SK-N-SH (cell line): ENCODE results near the gene ACAD11. TPM values are rescaled to one million over a fixed set of nuclear protein-coding genes. Genes with fewer than 3 reads are reported as not detected.

Experiments used
- CTCF ChIA-PET: fragments of 300-600, 350-600 bp; formaldehyde crosslinking; extraction: SDS; loops from one replicate; lab custom pipeline; 2021; lab: Yijun Ruan, JAX
- POLR2A ChIA-PET: fragments of 350-600 bp; sonication (Branson Sonifier 250); formaldehyde crosslinking; extraction: SDS; loops from one replicate; lab custom pipeline; 2020; ENCODE audit warnings: antibody characterized with exemption, inconsistent platforms; lab: Yijun Ruan, JAX
- DNase-seq: peaks from one replicate; pipeline ENCODE4 v3.0.0; 2012
- H2AFZ ChIP-seq: fragments of 200-600 bp; sonication (generic); 2 replicates; pipeline ENCODE4 v1.8.1; 2016; ENCODE audit warnings: antibody characterized with exemption, mild to moderate bottlenecking, low read depth
- H3F3A ChIP-seq: fragments of 200-600 bp; sonication (generic); replicated peaks from 2 replicates; pipeline ENCODE3; 2016; ENCODE audit warnings: antibody characterized with exemption, mild to moderate bottlenecking; ENCODE audit not compliant: insufficient read depth
- H3K27ac ChIP-seq, 2 experiments: fragments of 200-500 bp in 1 of 2; fragments of 200-600 bp in 1 of 2; sonication (Bioruptor generic) in 1 of 2; sonication (generic), shearing (Covaris generic) in 1 of 2; 2 replicates each; pipeline versions ENCODE4 v1.5.1 to v1.6.1; 2014 to 2016; ENCODE audit warnings: low read depth in 2 of 2, inconsistent platforms in 1 of 2, low read length in 1 of 2, mild to moderate bottlenecking in 1 of 2, mixed read lengths in 1 of 2
- H3K27me3 ChIP-seq: fragments of 200-600 bp; sonication (generic), shearing (Covaris generic); 2 replicates; pipeline ENCODE4 v1.6.1; 2016; ENCODE audit warnings: mixed run types; ENCODE audit not compliant: insufficient read depth
- H3K36me3 ChIP-seq, 2 experiments: fragments of 200-500 bp in 1 of 2; fragments of 200-600 bp in 1 of 2; sonication (Bioruptor generic) in 1 of 2; sonication (generic) in 1 of 2; replicated peaks in 1 of 2; 2 replicates each; pipeline versions ENCODE3 to v1.5.1; 2014 to 2016; ENCODE audit warnings: low read length in 1 of 2, mild to moderate bottlenecking in 1 of 2; ENCODE audit not compliant: insufficient read depth in 2 of 2, control insufficient read depth in 1 of 2
- H3K4me1 ChIP-seq, 2 experiments: fragments of 200-500 bp in 1 of 2; fragments of 200-600 bp in 1 of 2; sonication (Bioruptor generic) in 1 of 2; sonication (generic), shearing (Covaris generic) in 1 of 2; 2 replicates each; pipeline versions ENCODE4 v1.5.1 to v1.6.1; 2014 to 2016; ENCODE audit warnings: low read depth in 1 of 2, low read length in 1 of 2, mixed run types in 1 of 2; ENCODE audit not compliant: insufficient read depth in 2 of 2, control insufficient read depth in 1 of 2
- H3K4me2 ChIP-seq: fragments of 200-600 bp; sonication (generic), shearing (Covaris generic); 2 replicates; pipeline ENCODE4 v1.6.1; 2017; ENCODE audit warnings: mixed run types
- H3K4me3 ChIP-seq, 2 experiments: fragments of 200-500 bp in 1 of 2; fragments of 200-600 bp in 1 of 2; sonication (Bioruptor generic) in 1 of 2; sonication (generic), shearing (Covaris generic) in 1 of 2; 2 replicates each; pipeline versions ENCODE4 v1.5.1 to v1.8.1; 2014 to 2016; ENCODE audit warnings: low read depth in 2 of 2, inconsistent platforms in 1 of 2, low read length in 1 of 2, mild to moderate bottlenecking in 1 of 2, mixed read lengths in 1 of 2, moderate library complexity in 1 of 2
- H3K79me2 ChIP-seq: fragments of 200-600 bp; sonication (generic); 2 replicates; pipeline ENCODE4 v1.8.1; 2017; ENCODE audit warnings: mild to moderate bottlenecking; ENCODE audit not compliant: insufficient read depth
- H3K9ac ChIP-seq: fragments of 200-600 bp; sonication (generic); 2 replicates; pipeline ENCODE4 v1.6.1; 2017; ENCODE audit warnings: mixed run types
- H3K9me2 ChIP-seq: fragments of 200-600 bp; sonication (generic); 2 replicates; pipeline ENCODE4 v1.6.1; 2017; ENCODE audit warnings: mixed run types
- H3K9me3 ChIP-seq: fragments of 200-600 bp; sonication (generic); 2 replicates; pipeline ENCODE4 v1.6.1; 2017; ENCODE audit warnings: mixed run types, mild to moderate bottlenecking, moderate library complexity
- H4K20me1 ChIP-seq: fragments of 200-600 bp; sonication (generic); 2 replicates; pipeline ENCODE4 v1.6.1; 2017; ENCODE audit warnings: mild to moderate bottlenecking, mixed run types; ENCODE audit not compliant: insufficient read depth
- CHD2 ChIP-seq: fragments of 150-350 bp; IDR thresholded peaks from 2 replicates; pipeline ENCODE4 v1.6.1; 2018; ENCODE audit warnings: low read length; ENCODE audit not compliant: partially characterized antibody
- EP300 ChIP-seq, 2 experiments: IDR thresholded peaks; 2 replicates each; pipeline versions ENCODE4 v1.4.0 to v1.6.1; 2012; ENCODE audit warnings: borderline replicate concordance in 1 of 2, low read depth in 1 of 2, low read length in 1 of 2
- EZH2phosphoT487 ChIP-seq: fragments of 200-600 bp; sonication (generic); IDR thresholded peaks from 2 replicates; pipeline ENCODE4 v1.6.1; 2017; ENCODE audit warnings: low read depth, mixed run types, mild to moderate bottlenecking, antibody characterized with exemption, moderate library complexity, borderline replicate concordance
- FOSL2 ChIP-seq: IDR thresholded peaks from 2 replicates; pipeline ENCODE4 v1.4.0; 2012; ENCODE audit warnings: low read depth, mild to moderate bottlenecking, moderate library complexity, borderline replicate concordance
- FOXJ3 ChIP-seq: sonication (generic); formaldehyde crosslinking; IDR thresholded peaks from 2 replicates; pipeline ENCODE4 v1.5.1; 2020; ENCODE audit warnings: mild to moderate bottlenecking, missing genetic modification reagents
- IRF3 ChIP-seq: fragments of 150-350 bp; IDR thresholded peaks from 2 replicates; pipeline ENCODE4 v1.6.1; 2016; ENCODE audit warnings: mild to moderate bottlenecking, low read depth, low read length
- MAX ChIP-seq: IDR thresholded peaks from 2 replicates; pipeline ENCODE4 v1.4.0; 2012; ENCODE audit warnings: low read depth
- MXI1 ChIP-seq: IDR thresholded peaks from 2 replicates; pipeline ENCODE4 v1.6.1; 2012; ENCODE audit warnings: mild to moderate bottlenecking, low read depth, low read length, improper control_type of control experiment
- PBX3 ChIP-seq: IDR thresholded peaks from 2 replicates; pipeline ENCODE4; 2012
- POLR2AphosphoS5 ChIP-seq: IDR thresholded peaks from 2 replicates; pipeline ENCODE4 v1.6.1; 2012; ENCODE audit warnings: low read depth, low read length
- TAF1 ChIP-seq: IDR thresholded peaks from 2 replicates; pipeline ENCODE4 v1.6.1; 2012; ENCODE audit warnings: low read depth, mild to moderate bottlenecking, low read length, moderate library complexity, borderline replicate concordance
- TEAD4 ChIP-seq: IDR thresholded peaks from 2 replicates; pipeline ENCODE4 v1.4.0; 2012; ENCODE audit warnings: mild to moderate bottlenecking, borderline replicate concordance; ENCODE audit not compliant: insufficient read depth
- USF1 ChIP-seq: IDR thresholded peaks from 2 replicates; pipeline ENCODE4 v1.4.0; 2012; ENCODE audit warnings: low read depth, borderline replicate concordance
- ZBTB33 ChIP-seq: IDR thresholded peaks from 2 replicates; pipeline ENCODE4 v1.4.0; 2012; ENCODE audit warnings: low read depth, borderline replicate concordance
- polyA plus RNA-seq, 3 experiments: library from polyadenylated mRNA; depleted of rRNA; stranded (reverse); fragments of >200 nt; gene quantifications; 2 replicates each; pipeline ENCODE4 v1.2.3, GENCODE V29; 2012

ACAD11 gene
- polyA plus RNA-seq, 1 of the 3 experiments (the other 2 are of a cell fraction): 16.3 TPM

- H3K36me3 ChIP-seq: peaks cover 7 to 13% of the 10 kb centered on the region in 2 experiments
- H2AFZ ChIP-seq: no peak overlapping the region
- no peak overlapping the region for H3K27ac ChIP-seq
- no peak overlapping the region for H3K4me3 ChIP-seq
- H3K4me1 ChIP-seq: peaks cover 4 to 34% of the 10 kb centered on the region in 2 experiments; a peak in 3 of 4 replicates
- peaks cover 40% of the 10 kb centered on the region for H3F3A ChIP-seq
- ChIA-PET CTCF (no interaction called here), POLR2A (no interaction called here)
- no peak overlapping the region for H3K4me2 ChIP-seq
- H4K20me1 ChIP-seq: no peaks in the 10 kb centered on the region
- TF ChIP-seq EZH2phosphoT487 (no peak), POLR2AphosphoS5 (no peak), TEAD4 (no peak), EP300 (IDR thresholded peaks at IDR 0.05; ENCODE audit: borderline replicate concordance in 1 of 2, low read depth in 1 of 2, low read length in 1 of 2) (no peak), MAX (no peak), CHD2 (no peak), MXI1 (no peak), FOSL2 (no peak), FOXJ3 (CRISPR knock-in tag) (no peak), USF1 (no peak), ZBTB33 (no peak), IRF3 (no peak), TAF1 (no peak)
- DNase-seq: no peak
- H3K79me2 ChIP-seq: no peaks in the 10 kb centered on the region
- H3K9me3 ChIP-seq: no peaks in the 10 kb centered on the region
- H3K9me2 ChIP-seq: no peaks in the 10 kb centered on the region
- H3K27me3 ChIP-seq: no peaks in the 10 kb centered on the region
- no peak overlapping the region for H3K9ac ChIP-seq
Measured at GRCh38 chr3:132596326-132596725, 63.3 kb downstream of the ACAD11 start.

GRCh38 chr3:132595014-132595413, 64.6 kb downstream of the ACAD11 start:
- DNase-seq: no peak
- TF ChIP-seq FOSL2 (0 out of 2 replicates have a peak, but pooled peaks have one; percentile 10), EZH2phosphoT487 (no peak), PBX3 (0 out of 2 replicates have a peak, but pooled peaks have one; percentile 30)
- Histone ChIP-seq H3K36me3 (peaks cover 7 to 17% of the 10 kb centered on the region in 2 experiments), H3K4me1 (peaks cover 4 to 34% of the 10 kb centered on the region in 2 experiments; a peak in 3 of 4 replicates), H3K27ac (peak overlapping the region; percentile 76 to 92; a peak in 3 of 4 replicates), H3K9me3 (no peaks in the 10 kb centered on the region), H3K4me2 (peak overlapping the region; percentile 48), H3K79me2 (no peaks in the 10 kb centered on the region), H3K4me3 (no peak overlapping the region), H3K27me3 (no peaks in the 10 kb centered on the region), H4K20me1 (no peaks in the 10 kb centered on the region), H2AFZ (no peak overlapping the region), H3F3A (peaks cover 40% of the 10 kb centered on the region), H3K9ac (no peak overlapping the region), H3K9me2 (no peaks in the 10 kb centered on the region)
- CTCF ChIA-PET: interaction anchor here (1.3 kb wide), 1 partner anchor 59 kb away, joined by 3 read pairs; no protein-coding TSS in a partner anchor
- POLR2A ChIA-PET: no interaction called here
